HepG2 (cell line): ENCODE data around the gene ATP11A. TPM values are rescaled to one million over a fixed set of nuclear protein-coding genes. Genes with fewer than 3 reads are reported as not detected.

Source experiments
- ARID2 ChIP-seq: sonication (generic); formaldehyde crosslinking; IDR thresholded peaks from 2 replicates; pipeline ENCODE4 v1.8.1; 2022; ENCODE audit warnings: mild to moderate bottlenecking, missing genetic modification reagents, borderline replicate concordance
- ATF4 ChIP-seq, 2 experiments: fragments of 450-650 bp in 1 of 2; sonication (generic) in 1 of 2; formaldehyde crosslinking; IDR thresholded peaks; 2 replicates each; pipeline versions ENCODE4 v1.5.0 to v1.8.0; 2020 to 2022; ENCODE audit warnings: mild to moderate bottlenecking in 1 of 2, missing genetic modification reagents in 1 of 2
- EEA1 ChIP-seq: sonication (generic); formaldehyde crosslinking; IDR thresholded peaks from 2 replicates; pipeline ENCODE4 v1.5.1; 2020; ENCODE audit warnings: mild to moderate bottlenecking, missing genetic modification reagents, borderline replicate concordance
- EHMT2 ChIP-seq: fragments of 200-600 bp; sonication (generic); IDR thresholded peaks from 2 replicates; pipeline ENCODE4 v1.7.0; 2017; ENCODE audit warnings: antibody characterized with exemption, low read depth, low read length, borderline replicate concordance
- FOXC1 ChIP-seq: sonication (generic); formaldehyde crosslinking; IDR thresholded peaks from 2 replicates; pipeline ENCODE4 v1.8.0; 2022; ENCODE audit warnings: mild to moderate bottlenecking, missing genetic modification reagents, borderline replicate concordance
- FOXO1 ChIP-seq: sonication (generic); formaldehyde crosslinking; IDR thresholded peaks from 2 replicates; pipeline ENCODE4 v1.4.0; 2020; ENCODE audit warnings: missing genetic modification reagents
- HIC2 ChIP-seq: sonication (generic); formaldehyde crosslinking; IDR thresholded peaks from 2 replicates; pipeline ENCODE4 v1.9.0; 2022; ENCODE audit warnings: low read depth, missing genetic modification reagents
- MAFF ChIP-seq: IDR thresholded peaks from 2 replicates; pipeline ENCODE4 v1.6.1; 2011; ENCODE audit warnings: low read depth, low read length, improper control_type of control experiment
- MAFK ChIP-seq, 2 experiments: IDR thresholded peaks in 1 of 2; conservative IDR thresholded peaks in 1 of 2; 2 replicates each; pipeline ENCODE4 v1.6.1; 2011; ENCODE audit warnings: improper control_type of control experiment in 2 of 2, low read length in 2 of 2
- MLLT10 ChIP-seq: sonication (generic); formaldehyde crosslinking; IDR thresholded peaks from 2 replicates; pipeline ENCODE4 v1.4.0; 2020; ENCODE audit warnings: missing genetic modification reagents
- PLSCR1 ChIP-seq: sonication (generic); formaldehyde crosslinking; IDR thresholded peaks from 2 replicates; pipeline ENCODE4 v1.5.0; 2020; ENCODE audit warnings: missing genetic modification reagents, mild to moderate bottlenecking, borderline replicate concordance
- RAD51 ChIP-seq: fragments of 450-650 bp; IDR thresholded peaks from 2 replicates; pipeline ENCODE4 v1.6.1; 2016; ENCODE audit warnings: borderline replicate concordance
- REL ChIP-seq: sonication (generic); formaldehyde crosslinking; conservative IDR thresholded peaks from 2 replicates; pipeline ENCODE4 v1.8.0; 2022; ENCODE audit warnings: mild to moderate bottlenecking, missing genetic modification reagents, moderate library complexity
- SMAD1 ChIP-seq: sonication (generic); formaldehyde crosslinking; IDR thresholded peaks from 2 replicates; pipeline ENCODE4 v1.4.0; 2020; ENCODE audit warnings: missing genetic modification reagents, low read depth, mild to moderate bottlenecking, borderline replicate concordance
- TERF1 ChIP-seq: sonication (generic); formaldehyde crosslinking; IDR thresholded peaks from 2 replicates; pipeline ENCODE4 v1.8.0; 2022; ENCODE audit warnings: mild to moderate bottlenecking, missing genetic modification reagents, moderate library complexity
- ZFX ChIP-seq: sonication (generic); formaldehyde crosslinking; IDR thresholded peaks from 2 replicates; pipeline ENCODE4 v1.4.0; 2020; ENCODE audit warnings: mild to moderate bottlenecking, low read depth, missing genetic modification reagents, moderate library complexity
- ZKSCAN1 ChIP-seq: fragments of 150-350 bp; IDR thresholded peaks from 2 replicates; pipeline ENCODE4 v1.6.1; 2014; ENCODE audit warnings: low read length
- ZMYM2 ChIP-seq: sonication (generic); formaldehyde crosslinking; IDR thresholded peaks from 2 replicates; pipeline ENCODE4 v1.8.0; 2022; ENCODE audit warnings: mild to moderate bottlenecking, missing genetic modification reagents
- ZNF292 ChIP-seq: sonication (generic); formaldehyde crosslinking; IDR thresholded peaks from 2 replicates; pipeline ENCODE4 v1.8.1; 2022; ENCODE audit warnings: mild to moderate bottlenecking, low read depth, missing genetic modification reagents, borderline replicate concordance
- ZNF503 ChIP-seq: sonication (generic); formaldehyde crosslinking; IDR thresholded peaks from 2 replicates; pipeline ENCODE4 v1.4.0; 2020; ENCODE audit warnings: missing genetic modification reagents
- ZNF546 ChIP-seq: sonication (generic); formaldehyde crosslinking; conservative IDR thresholded peaks from 2 replicates; pipeline ENCODE4 v1.8.1; 2023; ENCODE audit warnings: mild to moderate bottlenecking, missing genetic modification reagents
- ZNF790 ChIP-seq: sonication (generic); formaldehyde crosslinking; IDR thresholded peaks from 2 replicates; pipeline ENCODE4 v1.8.0; 2022; ENCODE audit warnings: missing genetic modification reagents, mild to moderate bottlenecking, borderline replicate concordance
- polyA plus RNA-seq, 8 experiments: library from polyadenylated mRNA; depleted of rRNA in 3 of 8; stranded (reverse) in 7 of 8; unstranded in 1 of 8; fragments of >200 nt; fragmentation: Illumina TruSeq in 4 of 8; extraction: Trizol in 4 of 8; gene quantifications; 2 replicates each; pipeline versions ENCODE4 v1.2.1 to v1.2.3, GENCODE V29; 2011 to 2016; ENCODE audit warnings: low read depth in 4 of 8, missing spikeins in 1 of 8, mixed read lengths in 1 of 8; ENCODE audit not compliant: insufficient read depth in 1 of 8
- total RNA-seq, 5 experiments: library from RNA; depleted of rRNA; stranded (reverse); fragments of >200 nt; fragmentation: Illumina TruSeq; extraction: Trizol; gene quantifications; 2 replicates each; pipeline ENCODE4 v1.2.3, GENCODE V29; 2016; ENCODE audit warnings: low read depth in 1 of 5

ATP11A gene
- total and polyA plus RNA-seq, 2 of the 13 experiments (the other 11 are each of a cell fraction or from before 2014, with no cell fraction given) = 18.4 to 20.1 TPM

- TF ChIP-seq MLLT10 (no peak), HIC2 (CRISPR knock-in tag) (no peak), ARID2 (CRISPR knock-in tag) (no peak), ZNF292 (CRISPR knock-in tag) (no peak; the same call in 1 of the 2 replicates), MAFK (conservative IDR thresholded peaks at IDR 0.05 in 1 of 2, IDR thresholded peaks at IDR 0.05 in 1 of 2; ENCODE audit: low read length in 2 of 2) (no peak), ZNF790 (no peak), ZKSCAN1 (no peak), FOXC1 (peak; percentile 66; the same call in 1 of the 2 replicates), ZNF503 (CRISPR knock-in tag) (peak; percentile 17; the same call in 1 of the 2 replicates), MAFF (no peak), EEA1 (CRISPR knock-in tag) (no peak), PLSCR1 (CRISPR knock-in tag) (no peak), EHMT2 (no peak), REL (CRISPR knock-in tag) (no peak), SMAD1 (CRISPR knock-in tag) (peak; percentile 71), RAD51 (no peak), TERF1 (CRISPR knock-in tag) (peak; percentile 53; the same call in 1 of the 2 replicates), ZFX (CRISPR knock-in tag) (peak; percentile 61), ZNF546 (CRISPR knock-in tag) (peak; percentile 43; the same call in 1 of the 2 replicates), ZMYM2 (CRISPR knock-in tag) (no peak), ATF4 (CRISPR knock-in tag; IDR thresholded peaks at IDR 0.05) (no peak), FOXO1 (CRISPR knock-in tag) (peak; percentile 44; the same call in 1 of the 2 replicates)
Measured at GRCh38 chr13:112894673-112895481, 205.0 kb downstream of the ATP11A start (continued).
